ENCODE measurements around the gene RGS11.

Gene RGS11

GRCh38 chr16:296276-296675 lies 20.5 kb upstream of the RGS11 start:
- no peak for DNase-seq

- no peak for DNase-seq
Observed at GRCh38 chr16:293043-293775, 17.5 kb upstream of the RGS11 start.

- no peak for DNase-seq
Observed at GRCh38 chr16:291539-291938, 15.8 kb upstream of the RGS11 start.

GRCh38 chr16:290681-291405 lies 15.1 kb upstream of the RGS11 start:
- no peak for DNase-seq

GRCh38 chr16:290015-290680 lies 14.4 kb upstream of the RGS11 start:
- no peak for DNase-seq

- DNase-seq = no peak
Observed at GRCh38 chr16:289395-289997, 13.8 kb upstream of the RGS11 start.

GRCh38 chr16:287981-288920 lies 12.5 kb upstream of the RGS11 start:
- DNase-seq = no peak

- DNase-seq = no peak
Observed at GRCh38 chr16:287298-287811, 11.6 kb upstream of the RGS11 start.

- DNase-seq = no peak
Observed at GRCh38 chr16:286491-287297, 10.9 kb upstream of the RGS11 start.

- no peak for DNase-seq
Observed at GRCh38 chr16:285146-286055, 9.7 kb upstream of the RGS11 start.

GRCh38 chr16:284204-285120 lies 8.7 kb upstream of the RGS11 start:
- no peak for DNase-seq

GRCh38 chr16:283033-283805 lies 7.5 kb upstream of the RGS11 start, which contains the start of gene PDIA2:
PDIA2 (plus strand) TSS chr16:283164; CDS start chr16:283170, 6 bp downstream.
- DNase-seq = no peak

GRCh38 chr16:282491-282890 lies 6.7 kb upstream of the RGS11 start:
- DNase-seq = no peak

GRCh38 chr16:281660-282255 lies 6.0 kb upstream of the RGS11 start:
- no peak for DNase-seq

GRCh38 chr16:280991-281659 lies 5.4 kb upstream of the RGS11 start:
- DNase-seq = no peak

- DNase-seq = no peak
Observed at GRCh38 chr16:280552-280951, 4.8 kb upstream of the RGS11 start, which contains the start of gene ARHGDIG. ARHGDIG (plus strand) TSS chr16:280591; CDS start chr16:280681, 90 bp downstream.

GRCh38 chr16:280005-280460 lies 4.3 kb upstream of the RGS11 start:
- no peak for DNase-seq

Measured in 8988T (cell line).